B cell (primary cell): Measurements from ENCODE around the gene PPP1R14C.

Source experiments
- CTCF ChIP-seq: fragments of 200-600 bp; IDR thresholded peaks from one replicate; pipeline ENCODE4 v1.8.0; 2022; ENCODE audit warnings: antibody characterized with exemption, mild to moderate bottlenecking
- EZH2 ChIP-seq: IDR thresholded peaks from 2 replicates; pipeline ENCODE4 v1.6.1; 2012; ENCODE audit warnings: borderline replicate concordance, low read depth, mild to moderate bottlenecking, moderate library complexity, low read length; ENCODE audit not compliant: insufficient read depth, poor library complexity, severe bottlenecking

DNA sequence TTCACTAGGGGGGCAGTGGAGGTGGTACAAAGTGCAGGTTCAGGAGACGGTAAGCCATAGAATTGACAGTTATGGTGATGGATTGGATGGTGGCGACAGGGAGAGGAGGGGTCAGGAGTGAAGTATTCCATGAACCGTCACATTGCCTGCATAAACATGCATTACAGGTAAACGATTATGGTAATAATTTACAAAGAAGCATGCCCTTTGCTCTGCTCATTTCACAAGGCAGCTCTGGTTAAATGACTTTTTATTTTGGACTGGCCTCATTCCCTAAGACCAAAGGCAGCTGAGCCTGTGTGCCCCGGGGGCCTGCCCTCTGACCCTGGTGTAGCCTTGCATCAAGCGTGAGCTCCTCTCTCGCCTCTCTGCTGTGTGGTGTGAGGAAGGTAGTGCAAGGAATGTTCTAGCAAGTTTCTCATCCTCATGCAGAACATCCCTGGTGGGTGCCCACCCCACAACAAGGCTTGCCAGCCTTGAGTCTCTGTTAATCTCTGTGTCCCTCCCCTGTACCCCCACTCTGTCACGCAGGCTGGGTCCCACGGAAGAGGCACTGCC, 59.0 kb downstream of the PPP1R14C start:
- TF ChIP-seq CTCF (no peak), EZH2 (no peak)
